IMR-90 (cell line): ENCODE results near the gene TBC1D4. TPM values are rescaled to one million over a fixed set of nuclear protein-coding genes. Genes with fewer than 3 reads are reported as not detected.

Experiments
- ATAC-seq: fragments of 200-7000 bp; cut with Tn5 transposase; 2 replicates; pipeline ENCODE4 v1.9.1; 2020; ENCODE audit warnings: low read depth, mild to moderate bottlenecking, moderate library complexity
- BruUV-seq: library from RNA; stranded (reverse); fragments of 400-500 nt; replicated peaks from 2 replicates; lab custom pipeline; 2021; lab: Mats Ljungman, UMichigan
- CTCF ChIA-PET: fragments of 300-600 bp; formaldehyde crosslinking; extraction: SDS; loops from one replicate; lab custom pipeline; 2021; ENCODE audit warnings: antibody characterized with exemption; lab: Yijun Ruan, JAX
- POLR2A ChIA-PET: fragments of 300-600 bp; sonication (Branson Sonifier 250); formaldehyde crosslinking; loops from one replicate; lab custom pipeline; 2022; ENCODE audit warnings: antibody characterized with exemption; ENCODE audit not compliant: unreplicated experiment; lab: Charles Lee
- DNase-seq: peaks from one replicate; pipeline ENCODE4 v3.0.0; 2013
- H2AFZ ChIP-seq: replicated peaks from 2 replicates; pipeline ENCODE3; 2013; ENCODE audit warnings: low read length, mild to moderate bottlenecking; ENCODE audit not compliant: poor library complexity
- H2AK5ac ChIP-seq: 2 replicates; pipeline ENCODE4 v1.6.1; 2013; ENCODE audit warnings: low read depth, low read length, inconsistent platforms
- H2AK9ac ChIP-seq: replicated peaks from 2 replicates; pipeline ENCODE3; 2013; ENCODE audit warnings: mild to moderate bottlenecking, low read depth, low read length, moderate library complexity; ENCODE audit not compliant: poor library complexity
- H2BK120ac ChIP-seq: 2 replicates; pipeline ENCODE4 v1.6.1; 2013; ENCODE audit warnings: low read depth, low read length, inconsistent platforms
- H2BK15ac ChIP-seq: 3 replicates; pipeline ENCODE4 v1.6.1; 2013; ENCODE audit warnings: low read depth, low read length, inconsistent platforms
- H2BK20ac ChIP-seq: 2 replicates; pipeline ENCODE4 v1.6.1; 2013; ENCODE audit warnings: low read depth, mild to moderate bottlenecking, inconsistent platforms, low read length, moderate library complexity
- H2BK5ac ChIP-seq: 2 replicates; pipeline ENCODE4 v1.6.1; 2013; ENCODE audit warnings: mild to moderate bottlenecking, low read depth, low read length, inconsistent platforms; ENCODE audit not compliant: poor library complexity, severe bottlenecking
- H3K14ac ChIP-seq: replicated peaks from 2 replicates; pipeline ENCODE4 v1.6.1; 2013; ENCODE audit warnings: low read depth, low read length, inconsistent platforms
- H3K18ac ChIP-seq: 2 replicates; pipeline ENCODE4 v1.6.1; 2013; ENCODE audit warnings: low read depth, low read length, control low read depth
- H3K23ac ChIP-seq: 2 replicates; pipeline ENCODE4 v1.6.1; 2013; ENCODE audit warnings: low read depth, low read length, inconsistent platforms
- H3K27ac ChIP-seq: 2 replicates; pipeline ENCODE4 v1.5.1; 2013; ENCODE audit warnings: mild to moderate bottlenecking, control low read depth, low read length; ENCODE audit not compliant: insufficient read depth
- H3K27me3 ChIP-seq: 2 replicates; pipeline ENCODE4 v1.6.1; 2013; ENCODE audit warnings: low read length; ENCODE audit not compliant: control insufficient read depth, insufficient read depth
- H3K36me3 ChIP-seq: 2 replicates; pipeline ENCODE4 v1.6.1; 2013; ENCODE audit warnings: low read length, mixed read lengths; ENCODE audit not compliant: control insufficient read depth, insufficient read depth
- H3K4ac ChIP-seq: 2 replicates; pipeline ENCODE4 v1.6.1; 2013; ENCODE audit warnings: low read depth, low read length, inconsistent platforms
- H3K4me1 ChIP-seq: 2 replicates; pipeline ENCODE4 v1.6.1; 2013; ENCODE audit warnings: low read length, mixed read lengths; ENCODE audit not compliant: control insufficient read depth, insufficient read depth
- H3K4me2 ChIP-seq: 2 replicates; pipeline ENCODE4 v1.6.1; 2013; ENCODE audit warnings: low read depth, mild to moderate bottlenecking, control low read depth, low read length, moderate library complexity
- H3K4me3 ChIP-seq: 2 replicates; pipeline ENCODE4 v1.5.1; 2013; ENCODE audit warnings: low read depth, mild to moderate bottlenecking, control low read depth, low read length, moderate library complexity; ENCODE audit not compliant: insufficient read depth
- H3K56ac ChIP-seq: 2 replicates; pipeline ENCODE4 v1.6.1; 2013; ENCODE audit warnings: low read length, inconsistent platforms; ENCODE audit not compliant: insufficient read depth; ENCODE audit errors: extremely low read depth
- H3K79me1 ChIP-seq, 2 experiments: 2 replicates each; pipeline ENCODE4 v1.6.1; 2013; ENCODE audit warnings: low read length in 2 of 2, inconsistent platforms in 1 of 2, low read depth in 1 of 2
- H3K9ac ChIP-seq: 2 replicates; pipeline ENCODE4 v1.6.1; 2013; ENCODE audit warnings: low read depth, low read length, control low read depth
- H3K9me1 ChIP-seq: 2 replicates; pipeline ENCODE4 v1.6.1; 2013; ENCODE audit warnings: low read length, inconsistent platforms; ENCODE audit not compliant: insufficient read depth
- H3K9me3 ChIP-seq: 2 replicates; pipeline ENCODE4 v1.6.1; 2013; ENCODE audit warnings: low read length; ENCODE audit not compliant: control insufficient read depth, insufficient read depth
- H4K20me1 ChIP-seq: 2 replicates; pipeline ENCODE4 v1.6.1; 2013; ENCODE audit warnings: low read length, inconsistent platforms; ENCODE audit not compliant: insufficient read depth
- H4K5ac ChIP-seq: 2 replicates; pipeline ENCODE4 v1.6.1; 2013; ENCODE audit warnings: mild to moderate bottlenecking, low read depth, low read length, control low read depth
- H4K8ac ChIP-seq, 2 experiments: 2 replicates each; pipeline ENCODE4 v1.6.1; 2013; ENCODE audit warnings: low read depth in 2 of 2, low read length in 2 of 2, control low read depth in 1 of 2, inconsistent platforms in 1 of 2
- H4K91ac ChIP-seq: 2 replicates; pipeline ENCODE4 v1.6.1; 2013; ENCODE audit warnings: low read depth, low read length, inconsistent platforms; ENCODE audit not compliant: insufficient read depth
- BHLHE40 ChIP-seq: fragments of 150-350 bp; IDR thresholded peaks from 2 replicates; pipeline ENCODE4 v1.6.1; 2016; ENCODE audit warnings: mild to moderate bottlenecking, low read depth, low read length
- CEBPB ChIP-seq: IDR thresholded peaks from 2 replicates; pipeline ENCODE4 v1.6.1; 2012; ENCODE audit warnings: low read depth, low read length, improper control_type of control experiment
- CHD1 ChIP-seq: IDR thresholded peaks from 2 replicates; pipeline ENCODE4 v1.6.1; 2012; ENCODE audit warnings: low read depth, low read length, improper control_type of control experiment
- FOS ChIP-seq: fragments of 150-350 bp; IDR thresholded peaks from 2 replicates; pipeline ENCODE4 v1.6.1; 2016; ENCODE audit warnings: low read depth, low read length
- MAFK ChIP-seq: IDR thresholded peaks from 2 replicates; pipeline ENCODE4 v1.6.1; 2012; ENCODE audit warnings: low read depth, low read length, improper control_type of control experiment
- MAZ ChIP-seq: IDR thresholded peaks from 2 replicates; pipeline ENCODE4 v1.6.1; 2012; ENCODE audit warnings: low read depth, mild to moderate bottlenecking, low read length, improper control_type of control experiment, moderate library complexity, borderline replicate concordance
- MXI1 ChIP-seq: IDR thresholded peaks from 2 replicates; pipeline ENCODE4 v1.6.1; 2012; ENCODE audit warnings: low read depth, mild to moderate bottlenecking, low read length, moderate library complexity, borderline replicate concordance
- NFE2L2 ChIP-seq: fragments of 150-350 bp; IDR thresholded peaks from 2 replicates; pipeline ENCODE4 v1.6.1; 2016; ENCODE audit warnings: low read depth, mild to moderate bottlenecking, low read length
- POLR2A ChIP-seq: IDR thresholded peaks from 2 replicates; pipeline ENCODE4 v1.6.1; 2012; ENCODE audit warnings: mild to moderate bottlenecking, low read depth, low read length
- RAD21 ChIP-seq: IDR thresholded peaks from 2 replicates; pipeline ENCODE4 v1.6.1; 2012; ENCODE audit warnings: low read length, improper control_type of control experiment
- RCOR1 ChIP-seq: IDR thresholded peaks from 2 replicates; pipeline ENCODE4 v1.6.1; 2012; ENCODE audit warnings: mild to moderate bottlenecking, low read length, improper control_type of control experiment; ENCODE audit not compliant: insufficient replicate concordance
- RFX5 ChIP-seq: IDR thresholded peaks from 2 replicates; pipeline ENCODE4 v1.8.0; 2012; ENCODE audit warnings: low read depth, mild to moderate bottlenecking, low read length, moderate library complexity
- SMC3 ChIP-seq: fragments of 150-350 bp; IDR thresholded peaks from 2 replicates; pipeline ENCODE4 v1.6.1; 2016; ENCODE audit warnings: low read depth, mild to moderate bottlenecking, antibody characterized with exemption, low read length, moderate library complexity
- WGBS, 2 experiments: methylation state at CpG; one replicate each; pipeline versions ENCODE4 v1.1.5 to v1.1.7; 2013; ENCODE audit warnings: missing lambda C conversion rate in 2 of 2; ENCODE audit not compliant: insufficient read length in 1 of 2; ENCODE audit errors: extremely low coverage in 2 of 2; 5-methylcytosine and 5-hydroxymethylcytosine counted together
- dilution Hi-C: fragments of 300-500 bp; cut with HindIII; formaldehyde crosslinking; loops from one replicate; pipeline ENCODE4 v1.14.3; 2018; ENCODE audit warnings: low sequenced_read_pairs; ENCODE audit not compliant: unreplicated experiment
- in situ Hi-C: fragments of 300-500 bp; cut with MboI; formaldehyde crosslinking; loops from 3 replicates; pipeline ENCODE4 v1.14.3; 2019; ENCODE audit warnings: low sequenced_read_pairs, inconsistent platforms, mixed read lengths
- intact Hi-C: fragments of 100-400 bp; cut with micrococcal nuclease; formaldehyde crosslinking; loops from 2 replicates; pipeline ENCODE4 v1.10.0; 2022
- polyA plus RNA-seq, 3 experiments: library from polyadenylated mRNA; depleted of rRNA; stranded (reverse); fragments of >200 nt; gene quantifications; 2 replicates each; pipeline ENCODE4 v1.2.3, GENCODE V29; 2012; ENCODE audit warnings: low replicate concordance in 1 of 3
- total RNA-seq: library from RNA; depleted of rRNA; stranded (reverse); fragments of >200 nt; gene quantifications from 2 replicates; pipeline ENCODE4 v1.2.3, GENCODE V29; 2012
- TF ChIP-seq, protein P1 (sequence below): fragments of 150-350 bp; IDR thresholded peaks from 2 replicates; pipeline ENCODE4 v1.6.1; 2016; ENCODE audit warnings: low read depth, mild to moderate bottlenecking, low read length, moderate library complexity, borderline replicate concordance
- TF ChIP-seq, protein P2 (sequence below): conservative IDR thresholded peaks from 2 replicates; pipeline ENCODE4 v1.5.1; 2012; ENCODE audit warnings: mild to moderate bottlenecking, low read depth, low read length, improper control_type of control experiment
- TF ChIP-seq, protein P3 (sequence below): fragments of 150-350 bp; IDR thresholded peaks from 2 replicates; pipeline ENCODE4 v1.6.1; 2017; ENCODE audit warnings: mild to moderate bottlenecking, antibody characterized with exemption, low read length, low read depth

Gene TBC1D4
- total and polyA plus RNA-seq, 2 of the 4 experiments (the other 2 are of a cell fraction), result 7.5 to 22.8 TPM

DNA sequence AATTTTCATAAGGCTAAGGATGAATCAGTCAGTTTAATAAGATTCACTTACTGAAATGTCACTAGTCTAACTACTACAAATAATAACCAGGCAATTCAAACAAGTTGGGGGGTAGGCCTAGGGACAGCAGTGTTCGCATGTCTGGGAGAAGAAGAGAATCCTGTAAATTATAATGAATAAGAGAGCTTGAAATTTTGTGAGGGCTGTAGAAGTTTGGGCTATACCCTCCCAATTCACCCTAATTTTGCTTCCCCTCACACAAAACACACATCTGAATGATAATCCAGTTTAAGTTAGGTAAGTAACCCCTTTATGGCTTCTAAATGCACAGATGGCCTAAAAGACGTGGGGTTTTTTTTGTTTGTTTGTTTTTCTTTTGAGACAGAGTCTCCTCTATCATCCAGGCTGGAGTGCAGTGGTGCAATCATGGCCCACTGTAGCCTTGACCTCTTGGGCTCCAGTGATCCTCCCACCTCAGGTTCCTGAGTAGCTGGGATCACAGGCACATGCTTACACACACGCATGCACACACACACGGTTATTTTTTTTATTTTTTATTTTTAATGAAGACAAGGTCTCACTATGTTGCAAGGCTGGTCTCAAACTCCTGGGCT lies 69.9 kb downstream of the TBC1D4 start:
- no peak overlapping the region for H3K4ac ChIP-seq
- TF ChIP-seq RFX5 (no peak), RAD21 (no peak), BHLHE40 (no peak), CEBPB (no peak), MAFK (no peak), POLR2A (no peak), FOS (no peak), RCOR1 (no peak), CHD1 (no peak), NFE2L2 (no peak), MXI1 (no peak), MAZ (no peak), SMC3 (no peak)
- TF ChIP-seq, protein P1, sequence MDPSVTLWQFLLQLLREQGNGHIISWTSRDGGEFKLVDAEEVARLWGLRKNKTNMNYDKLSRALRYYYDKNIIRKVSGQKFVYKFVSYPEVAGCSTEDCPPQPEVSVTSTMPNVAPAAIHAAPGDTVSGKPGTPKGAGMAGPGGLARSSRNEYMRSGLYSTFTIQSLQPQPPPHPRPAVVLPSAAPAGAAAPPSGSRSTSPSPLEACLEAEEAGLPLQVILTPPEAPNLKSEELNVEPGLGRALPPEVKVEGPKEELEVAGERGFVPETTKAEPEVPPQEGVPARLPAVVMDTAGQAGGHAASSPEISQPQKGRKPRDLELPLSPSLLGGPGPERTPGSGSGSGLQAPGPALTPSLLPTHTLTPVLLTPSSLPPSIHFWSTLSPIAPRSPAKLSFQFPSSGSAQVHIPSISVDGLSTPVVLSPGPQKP, result no peak
- TF ChIP-seq, protein P2, sequence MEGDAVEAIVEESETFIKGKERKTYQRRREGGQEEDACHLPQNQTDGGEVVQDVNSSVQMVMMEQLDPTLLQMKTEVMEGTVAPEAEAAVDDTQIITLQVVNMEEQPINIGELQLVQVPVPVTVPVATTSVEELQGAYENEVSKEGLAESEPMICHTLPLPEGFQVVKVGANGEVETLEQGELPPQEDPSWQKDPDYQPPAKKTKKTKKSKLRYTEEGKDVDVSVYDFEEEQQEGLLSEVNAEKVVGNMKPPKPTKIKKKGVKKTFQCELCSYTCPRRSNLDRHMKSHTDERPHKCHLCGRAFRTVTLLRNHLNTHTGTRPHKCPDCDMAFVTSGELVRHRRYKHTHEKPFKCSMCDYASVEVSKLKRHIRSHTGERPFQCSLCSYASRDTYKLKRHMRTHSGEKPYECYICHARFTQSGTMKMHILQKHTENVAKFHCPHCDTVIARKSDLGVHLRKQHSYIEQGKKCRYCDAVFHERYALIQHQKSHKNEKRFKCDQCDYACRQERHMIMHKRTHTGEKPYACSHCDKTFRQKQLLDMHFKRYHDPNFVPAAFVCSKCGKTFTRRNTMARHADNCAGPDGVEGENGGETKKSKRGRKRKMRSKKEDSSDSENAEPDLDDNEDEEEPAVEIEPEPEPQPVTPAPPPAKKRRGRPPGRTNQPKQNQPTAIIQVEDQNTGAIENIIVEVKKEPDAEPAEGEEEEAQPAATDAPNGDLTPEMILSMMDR, result no peak
- TF ChIP-seq, protein P3, sequence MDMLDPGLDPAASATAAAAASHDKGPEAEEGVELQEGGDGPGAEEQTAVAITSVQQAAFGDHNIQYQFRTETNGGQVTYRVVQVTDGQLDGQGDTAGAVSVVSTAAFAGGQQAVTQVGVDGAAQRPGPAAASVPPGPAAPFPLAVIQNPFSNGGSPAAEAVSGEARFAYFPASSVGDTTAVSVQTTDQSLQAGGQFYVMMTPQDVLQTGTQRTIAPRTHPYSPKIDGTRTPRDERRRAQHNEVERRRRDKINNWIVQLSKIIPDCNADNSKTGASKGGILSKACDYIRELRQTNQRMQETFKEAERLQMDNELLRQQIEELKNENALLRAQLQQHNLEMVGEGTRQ, result no peak
- no peak overlapping the region for H3K9ac ChIP-seq
- intact Hi-C loops (no loop called here), in situ Hi-C loops (no loop called here), dilution Hi-C loops (no loop called here)
- peaks cover 16 to 18% of the 10 kb centered on the region in 2 experiments for H3K79me1 ChIP-seq
- DNase-seq (no peak), ATAC-seq (no peak)
- H3K23ac ChIP-seq, result no peak overlapping the region
- H2BK20ac ChIP-seq, result no peak overlapping the region
- no peaks in the 10 kb centered on the region for H3K27me3 ChIP-seq
- ChIA-PET POLR2A (interaction anchor here (0.7 kb wide), 1 partner anchor 103 kb away, joined by 3 read pairs; no protein-coding TSS in a partner anchor), CTCF (interaction anchor here (1.0 kb wide), 1 partner anchor 39 kb away, joined by 3 read pairs; no protein-coding TSS in a partner anchor)
- no TSS peak for BruUV-seq
- no peak overlapping the region for H4K5ac ChIP-seq
- H3K4me3 ChIP-seq, result no peak overlapping the region
- H2AFZ ChIP-seq, result no peak overlapping the region
- no peaks in the 10 kb centered on the region for H3K36me3 ChIP-seq
- H3K18ac ChIP-seq, result no peak overlapping the region
- H3K4me2 ChIP-seq, result no peak overlapping the region
- H3K9me3 ChIP-seq, result no peaks in the 10 kb centered on the region
- H4K20me1 ChIP-seq, result no peaks in the 10 kb centered on the region
- no peak overlapping the region for H3K27ac ChIP-seq
- H2AK5ac ChIP-seq, result no peak overlapping the region
- no peak overlapping the region for H2BK5ac ChIP-seq
- H2BK15ac ChIP-seq, result no peak overlapping the region
- peaks cover 13% of the 10 kb centered on the region for H3K9me1 ChIP-seq
- no peak overlapping the region for H3K56ac ChIP-seq
- no peak overlapping the region for H3K14ac ChIP-seq
- H3K4me1 ChIP-seq, result peaks cover 9% of the 10 kb centered on the region
- H2BK120ac ChIP-seq, result no peak overlapping the region
- no peak overlapping the region for H4K91ac ChIP-seq
- no peak overlapping the region for H2AK9ac ChIP-seq
- no CpG with 5 or more reads among the region's 4 CpGs for WGBS, 2 experiments
- H4K8ac ChIP-seq, result no peak overlapping the region
